Peyer's patch (tissue), 4 donors: ENCODE data around the gene DYRK1A.

Experiments
- CTCF ChIP-seq, 6 experiments: fragments of 450-650 bp in 4 of 6; fragments of 200-600 bp in 2 of 6; sonication (generic) in 1 of 6; IDR thresholded peaks; one replicate each; pipeline ENCODE4 v1.5.1; 2017 to 2019; ENCODE audit warnings: antibody characterized with exemption in 6 of 6, mild to moderate bottlenecking in 3 of 6, moderate library complexity in 1 of 6
- POLR2A ChIP-seq, 2 donors: fragments of 450-650 bp; IDR thresholded peaks; one replicate each; pipeline ENCODE4 v1.5.1; 2017; ENCODE audit warnings: antibody characterized with exemption in 2 of 2, mild to moderate bottlenecking in 2 of 2, moderate library complexity in 2 of 2

- no peak for TF ChIP-seq CTCF (IDR thresholded peaks at IDR 0.05)
- TF ChIP-seq POLR2A (IDR thresholded peaks at IDR 0.05): no peak
Measured at GRCh38 chr21:37474342-37474741, 107.8 kb downstream of the DYRK1A start.
